ENCODE measurements around the gene LTO1.

Gene LTO1

GRCh38 chr11:69662021-69662698 is 13.0 kb downstream of the LTO1 start:
- H3K27ac ChIP-seq (ENCODE audit: low read length), result no peak overlapping the region
- H3K4me1 ChIP-seq (ENCODE audit: control insufficient read depth, low read depth, low read length), result peaks cover 15% of the 10 kb centered on the region
- H3K4me3 ChIP-seq (ENCODE audit: low read length), result no peak overlapping the region
- peaks cover 9% of the 10 kb centered on the region for H3K36me3 ChIP-seq (ENCODE audit: control insufficient read depth, low read depth, low read length)
- H3K27me3 ChIP-seq (ENCODE audit: control insufficient read depth, insufficient read depth, low read length), result no peaks in the 10 kb centered on the region
- no peak overlapping the region for H3K9ac ChIP-seq (ENCODE audit: low read length)
- H3K9me3 ChIP-seq (ENCODE audit: control insufficient read depth, low read depth, low read length), result no peaks in the 10 kb centered on the region

- Histone ChIP-seq H3K36me3 (ENCODE audit: control insufficient read depth, low read depth, low read length) (peaks cover 9% of the 10 kb centered on the region), H3K27ac (ENCODE audit: low read length) (no peak overlapping the region), H3K27me3 (ENCODE audit: control insufficient read depth, insufficient read depth, low read length) (no peaks in the 10 kb centered on the region), H3K4me1 (ENCODE audit: control insufficient read depth, low read depth, low read length) (peaks cover 15% of the 10 kb centered on the region), H3K9ac (ENCODE audit: low read length) (no peak overlapping the region), H3K9me3 (ENCODE audit: control insufficient read depth, low read depth, low read length) (no peaks in the 10 kb centered on the region), H3K4me3 (ENCODE audit: low read length) (no peak overlapping the region)
Observed at GRCh38 chr11:69661413-69661715, 13.8 kb downstream of the LTO1 start.

GRCh38 chr11:69660001-69660500 is 15.1 kb downstream of the LTO1 start:
- Histone ChIP-seq H3K9me3 (ENCODE audit: control insufficient read depth, low read depth, low read length) (no peaks in the 10 kb centered on the region), H3K9ac (ENCODE audit: low read length) (no peak overlapping the region), H3K4me3 (ENCODE audit: low read length) (no peak overlapping the region), H3K27me3 (ENCODE audit: control insufficient read depth, insufficient read depth, low read length) (no peaks in the 10 kb centered on the region), H3K27ac (ENCODE audit: low read length) (no peak overlapping the region), H3K36me3 (ENCODE audit: control insufficient read depth, low read depth, low read length) (peaks cover 3% of the 10 kb centered on the region), H3K4me1 (ENCODE audit: control insufficient read depth, low read depth, low read length) (peaks cover 15% of the 10 kb centered on the region)

- H3K9me3 ChIP-seq (ENCODE audit: control insufficient read depth, low read depth, low read length), result no peaks in the 10 kb centered on the region
- H3K36me3 ChIP-seq (ENCODE audit: control insufficient read depth, low read depth, low read length), result no peaks in the 10 kb centered on the region
- H3K9ac ChIP-seq (ENCODE audit: low read length), result no peak overlapping the region
- H3K4me1 ChIP-seq (ENCODE audit: control insufficient read depth, low read depth, low read length), result peaks cover 15% of the 10 kb centered on the region
- H3K27ac ChIP-seq (ENCODE audit: low read length), result no peak overlapping the region
- H3K4me3 ChIP-seq (ENCODE audit: low read length), result no peak overlapping the region
- H3K27me3 ChIP-seq (ENCODE audit: control insufficient read depth, insufficient read depth, low read length), result no peaks in the 10 kb centered on the region
Observed at GRCh38 chr11:69659591-69659990, 15.6 kb downstream of the LTO1 start.

- no peaks in the 10 kb centered on the region for H3K9me3 ChIP-seq (ENCODE audit: control insufficient read depth, low read depth, low read length)
- peaks cover under 1% of the 10 kb centered on the region for H3K36me3 ChIP-seq (ENCODE audit: control insufficient read depth, low read depth, low read length)
- H3K27me3 ChIP-seq (ENCODE audit: control insufficient read depth, insufficient read depth, low read length), result no peaks in the 10 kb centered on the region
- no peak overlapping the region for H3K4me3 ChIP-seq (ENCODE audit: low read length)
- H3K4me1 ChIP-seq (ENCODE audit: control insufficient read depth, low read depth, low read length), result peaks cover 15% of the 10 kb centered on the region
- peak overlapping the region; percentile 40 for H3K9ac ChIP-seq (ENCODE audit: low read length)
- H3K27ac ChIP-seq (ENCODE audit: low read length), result peak overlapping the region; percentile 21
Observed at GRCh38 chr11:69658626-69659450, 16.3 kb downstream of the LTO1 start.

- no peak overlapping the region for H3K4me3 ChIP-seq (ENCODE audit: low read length)
- H3K9me3 ChIP-seq (ENCODE audit: control insufficient read depth, low read depth, low read length), result no peaks in the 10 kb centered on the region
- H3K9ac ChIP-seq (ENCODE audit: low read length), result peak overlapping the region; percentile 40
- H3K27ac ChIP-seq (ENCODE audit: low read length), result peak overlapping the region; percentile 21
- H3K36me3 ChIP-seq (ENCODE audit: control insufficient read depth, low read depth, low read length), result peaks cover 8% of the 10 kb centered on the region
- peaks cover 15% of the 10 kb centered on the region for H3K4me1 ChIP-seq (ENCODE audit: control insufficient read depth, low read depth, low read length)
- no peaks in the 10 kb centered on the region for H3K27me3 ChIP-seq (ENCODE audit: control insufficient read depth, insufficient read depth, low read length)
Observed at GRCh38 chr11:69657911-69658625, 17.1 kb downstream of the LTO1 start.

GRCh38 chr11:69657456-69657910 is 17.7 kb downstream of the LTO1 start:
- Histone ChIP-seq H3K27ac (ENCODE audit: low read length) (no peak overlapping the region), H3K4me1 (ENCODE audit: control insufficient read depth, low read depth, low read length) (peaks cover 15% of the 10 kb centered on the region), H3K4me3 (ENCODE audit: low read length) (no peak overlapping the region), H3K27me3 (ENCODE audit: control insufficient read depth, insufficient read depth, low read length) (no peaks in the 10 kb centered on the region), H3K9me3 (ENCODE audit: control insufficient read depth, low read depth, low read length) (no peaks in the 10 kb centered on the region), H3K36me3 (ENCODE audit: control insufficient read depth, low read depth, low read length) (peaks cover 14% of the 10 kb centered on the region), H3K9ac (ENCODE audit: low read length) (no peak overlapping the region)

GRCh38 chr11:69656536-69657455 is 18.4 kb downstream of the LTO1 start:
- peaks cover 21% of the 10 kb centered on the region for H3K36me3 ChIP-seq (ENCODE audit: control insufficient read depth, low read depth, low read length)
- no peaks in the 10 kb centered on the region for H3K9me3 ChIP-seq (ENCODE audit: control insufficient read depth, low read depth, low read length)
- no peak overlapping the region for H3K27ac ChIP-seq (ENCODE audit: low read length)
- no peak overlapping the region for H3K4me3 ChIP-seq (ENCODE audit: low read length)
- H3K4me1 ChIP-seq (ENCODE audit: control insufficient read depth, low read depth, low read length), result peaks cover 15% of the 10 kb centered on the region
- no peaks in the 10 kb centered on the region for H3K27me3 ChIP-seq (ENCODE audit: control insufficient read depth, insufficient read depth, low read length)
- H3K9ac ChIP-seq (ENCODE audit: low read length), result no peak overlapping the region

GRCh38 chr11:69655479-69656428 is 19.4 kb downstream of the LTO1 start:
- no peak overlapping the region for H3K27ac ChIP-seq (ENCODE audit: low read length)
- no peak overlapping the region for H3K9ac ChIP-seq (ENCODE audit: low read length)
- H3K27me3 ChIP-seq (ENCODE audit: control insufficient read depth, insufficient read depth, low read length), result no peaks in the 10 kb centered on the region
- peaks cover 31% of the 10 kb centered on the region for H3K36me3 ChIP-seq (ENCODE audit: control insufficient read depth, low read depth, low read length)
- H3K4me1 ChIP-seq (ENCODE audit: control insufficient read depth, low read depth, low read length), result peaks cover 15% of the 10 kb centered on the region
- no peaks in the 10 kb centered on the region for H3K9me3 ChIP-seq (ENCODE audit: control insufficient read depth, low read depth, low read length)
- H3K4me3 ChIP-seq (ENCODE audit: low read length), result no peak overlapping the region
